ENCODE results near the gene CELA3A. TPM values are rescaled to one million over a fixed set of nuclear protein-coding genes. Genes with fewer than 3 reads are reported as not detected.

CELA3A gene
- total RNA-seq, 3 donors from 2014 or later (not counting 1 experiment from before 2014, with no cell fraction given): not detected

DNA sequence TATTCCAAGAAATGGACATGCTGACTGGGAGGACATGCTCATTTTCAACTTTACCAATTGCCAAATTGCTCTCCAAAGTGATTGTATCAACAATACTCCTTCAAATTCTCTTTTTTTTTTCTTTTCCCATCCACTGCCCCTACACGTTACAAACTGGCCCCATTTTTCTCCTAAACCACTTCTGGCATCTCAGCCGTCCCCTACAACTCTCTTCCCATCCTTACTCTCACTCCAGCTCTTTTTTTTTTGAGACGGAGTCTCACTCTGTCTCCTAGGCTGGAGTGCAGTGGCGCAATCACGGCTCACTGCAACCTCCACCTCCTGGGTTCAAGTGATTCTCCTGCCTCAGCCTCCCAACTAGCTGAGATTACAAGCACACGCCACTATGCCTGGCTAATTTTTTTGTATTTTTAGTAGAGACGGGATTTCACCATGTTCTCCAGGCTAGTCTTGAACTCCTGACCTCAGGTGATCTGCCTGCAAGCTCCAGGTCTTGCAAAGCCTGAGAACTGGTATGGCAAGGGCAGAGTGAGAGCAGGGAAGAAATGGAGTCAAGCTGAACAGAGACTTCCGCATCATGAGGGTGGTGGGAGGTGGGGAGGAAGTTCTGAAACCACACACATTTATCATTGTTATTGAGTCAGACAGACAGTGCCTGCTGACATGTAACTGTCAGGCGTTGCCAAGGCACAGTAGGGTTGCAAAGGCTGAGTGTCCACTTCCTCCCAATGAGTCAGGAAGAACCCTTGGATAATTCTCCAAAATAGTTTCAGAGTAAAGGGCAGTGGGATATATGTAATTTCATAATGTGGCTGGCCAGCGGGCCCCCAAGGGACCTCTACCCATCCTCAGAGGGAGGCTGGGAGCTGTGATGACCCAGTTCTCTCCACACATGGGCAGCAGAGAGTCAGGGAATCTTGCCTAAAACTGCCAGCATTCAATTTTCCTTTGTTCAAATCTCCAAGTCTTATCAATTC is 17.4 kb downstream of the CELA3A start:
- no peaks in the 10 kb centered on the region for H3K36me3 ChIP-seq (ENCODE audit: control insufficient read depth, insufficient read depth, low read length)
- H3K9me3 Mint-ChIP-seq: no peaks in the 10 kb centered on the region
- DNase-seq: peak; percentile 24 to 72
- H3K9me3 ChIP-seq (ENCODE audit: control insufficient read depth, insufficient read depth, low read length): no peaks in the 10 kb centered on the region
- no peaks in the 10 kb centered on the region for H3K27me3 ChIP-seq (ENCODE audit: control insufficient read depth, insufficient read depth, low read length)
- H3K36me3 Mint-ChIP-seq: no peaks in the 10 kb centered on the region
- peak overlapping the region; percentile 80 to 97 for H3K27ac Mint-ChIP-seq
- TF ChIP-seq, protein P1, sequence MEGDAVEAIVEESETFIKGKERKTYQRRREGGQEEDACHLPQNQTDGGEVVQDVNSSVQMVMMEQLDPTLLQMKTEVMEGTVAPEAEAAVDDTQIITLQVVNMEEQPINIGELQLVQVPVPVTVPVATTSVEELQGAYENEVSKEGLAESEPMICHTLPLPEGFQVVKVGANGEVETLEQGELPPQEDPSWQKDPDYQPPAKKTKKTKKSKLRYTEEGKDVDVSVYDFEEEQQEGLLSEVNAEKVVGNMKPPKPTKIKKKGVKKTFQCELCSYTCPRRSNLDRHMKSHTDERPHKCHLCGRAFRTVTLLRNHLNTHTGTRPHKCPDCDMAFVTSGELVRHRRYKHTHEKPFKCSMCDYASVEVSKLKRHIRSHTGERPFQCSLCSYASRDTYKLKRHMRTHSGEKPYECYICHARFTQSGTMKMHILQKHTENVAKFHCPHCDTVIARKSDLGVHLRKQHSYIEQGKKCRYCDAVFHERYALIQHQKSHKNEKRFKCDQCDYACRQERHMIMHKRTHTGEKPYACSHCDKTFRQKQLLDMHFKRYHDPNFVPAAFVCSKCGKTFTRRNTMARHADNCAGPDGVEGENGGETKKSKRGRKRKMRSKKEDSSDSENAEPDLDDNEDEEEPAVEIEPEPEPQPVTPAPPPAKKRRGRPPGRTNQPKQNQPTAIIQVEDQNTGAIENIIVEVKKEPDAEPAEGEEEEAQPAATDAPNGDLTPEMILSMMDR (IDR thresholded peaks at IDR 0.05): no peak
- peak overlapping the region; percentile 84 for H3K27ac ChIP-seq (ENCODE audit: low read length)
- intact Hi-C loops (cut with micrococcal nuclease): no loop called here
- H3K4me1 Mint-ChIP-seq: peaks cover 20 to 22% of the 10 kb centered on the region in 2 donors
- peak overlapping the region; percentile 70 for H3K4me3 Mint-ChIP-seq
- peaks cover 19% of the 10 kb centered on the region for H3K4me1 ChIP-seq (ENCODE audit: control insufficient read depth, insufficient read depth, low read length)
- 34% methylated on average over 10 of the region's 10 CpGs for WGBS (ENCODE audit: insufficient coverage)
- H3K4me3 ChIP-seq (ENCODE audit: low read length): no peak overlapping the region
- H3K27me3 Mint-ChIP-seq (ENCODE audit: low read depth in 2 of 2): no peaks in the 10 kb centered on the region
- ATAC-seq: peak; percentile 89 to 99 (median 96)

GRCh38 chr1:22021061-22021460 is 19.6 kb downstream of the CELA3A start:
- H3K4me3 ChIP-seq (ENCODE audit: low read length): no peak overlapping the region
- Mint-ChIP-seq H3K9me3 (no peaks in the 10 kb centered on the region), H3K4me1 (peaks cover 37 to 41% of the 10 kb centered on the region in 2 donors), H3K36me3 (no peaks in the 10 kb centered on the region), H3K27me3 (ENCODE audit: low read depth in 2 of 2) (no peaks in the 10 kb centered on the region), H3K4me3 (no peak overlapping the region), H3K27ac (no peak overlapping the region)
- ATAC-seq (no peak), DNase-seq (no peak)
- peaks cover 32% of the 10 kb centered on the region for H3K4me1 ChIP-seq (ENCODE audit: control insufficient read depth, insufficient read depth, low read length)
- H3K36me3 ChIP-seq (ENCODE audit: control insufficient read depth, insufficient read depth, low read length): no peaks in the 10 kb centered on the region
- no peaks in the 10 kb centered on the region for H3K27me3 ChIP-seq (ENCODE audit: control insufficient read depth, insufficient read depth, low read length)
- WGBS (ENCODE audit: insufficient coverage): 96% methylated on average over 5 of the region's 6 CpGs
- no peak overlapping the region for H3K27ac ChIP-seq (ENCODE audit: low read length)
- intact Hi-C loops (cut with micrococcal nuclease): loop anchor here (10.0 kb wide), 1 partner anchor 686 kb away; no protein-coding TSS in a partner anchor
- TF ChIP-seq, protein P1 (IDR thresholded peaks at IDR 0.05): no peak
- H3K9me3 ChIP-seq (ENCODE audit: control insufficient read depth, insufficient read depth, low read length): no peaks in the 10 kb centered on the region

DNA sequence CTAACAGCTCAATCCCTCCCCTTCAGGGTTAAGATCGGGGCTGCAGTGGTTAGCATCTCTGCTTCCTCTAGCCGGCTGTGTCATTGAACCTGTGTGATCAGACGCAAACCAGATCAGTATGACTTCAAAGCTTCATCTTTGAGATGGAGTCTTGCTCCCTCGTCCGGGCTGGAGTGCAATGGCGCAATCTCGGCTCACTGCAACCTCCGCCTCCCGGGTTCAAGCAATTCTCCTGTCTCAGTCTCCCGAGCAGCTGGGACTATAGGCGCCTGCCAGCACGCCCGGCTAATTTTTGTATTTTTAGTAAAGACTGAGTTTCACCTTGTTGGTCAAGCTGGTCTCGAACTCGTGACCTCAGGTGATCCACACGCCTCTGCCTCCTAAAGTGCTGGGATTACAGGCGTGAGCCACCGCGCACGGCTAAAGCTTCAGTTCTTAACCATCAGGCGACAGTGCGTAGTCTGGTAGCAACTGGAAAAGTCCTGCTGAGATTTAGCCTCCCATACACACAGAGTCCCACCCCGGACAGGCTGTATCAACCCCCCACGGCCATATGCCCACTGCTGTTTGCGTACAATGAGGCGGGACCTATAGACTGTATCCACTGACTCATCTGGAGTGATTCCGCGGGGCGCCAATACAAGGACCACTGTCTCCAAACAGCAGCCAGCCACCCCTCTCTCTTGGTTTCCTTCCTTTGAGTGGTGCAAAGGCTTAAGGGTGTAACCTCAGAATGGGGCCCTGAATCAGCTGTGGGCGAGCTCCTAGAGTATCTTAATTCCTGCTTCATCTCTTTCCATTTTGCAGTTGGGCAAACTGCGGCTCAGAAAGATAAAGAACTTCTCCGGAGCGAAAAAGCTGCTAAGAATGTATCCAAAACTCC is 23.3 kb downstream of the CELA3A start:
- Histone ChIP-seq H3K27ac (ENCODE audit: low read length) (peak overlapping the region; percentile 85), H3K9me3 (ENCODE audit: control insufficient read depth, insufficient read depth, low read length) (no peaks in the 10 kb centered on the region), H3K27me3 (ENCODE audit: control insufficient read depth, insufficient read depth, low read length) (no peaks in the 10 kb centered on the region), H3K4me3 (ENCODE audit: low read length) (peak overlapping the region; percentile 59), H3K36me3 (ENCODE audit: control insufficient read depth, insufficient read depth, low read length) (no peaks in the 10 kb centered on the region), H3K4me1 (ENCODE audit: control insufficient read depth, insufficient read depth, low read length) (peaks cover 28% of the 10 kb centered on the region)
- Mint-ChIP-seq H3K4me3 (peak overlapping the region; percentile 91), H3K36me3 (no peaks in the 10 kb centered on the region), H3K27me3 (ENCODE audit: low read depth in 2 of 2) (no peaks in the 10 kb centered on the region), H3K9me3 (no peaks in the 10 kb centered on the region), H3K27ac (peak overlapping the region; percentile 95 to 97), H3K4me1 (peaks cover 36 to 38% of the 10 kb centered on the region in 2 donors)
- TF ChIP-seq, protein P1 (IDR thresholded peaks at IDR 0.05): no peak
- under 1% methylated on average over 33 of the region's 33 CpGs for WGBS (ENCODE audit: insufficient coverage)
- peak; percentile 74 to 91 (median 80) for ATAC-seq
- intact Hi-C loops (cut with micrococcal nuclease): loop anchor here (1.0 to 10.0 kb wide), 4 partner anchors 15 to 690 kb away; partner anchors contain the start of genes CDC42 and USP48
- peak; percentile 77 to 90 for DNase-seq

All from natural killer cell (primary cell).